Sigmoid colon (tissue), 7 donors: ENCODE measurements around the gene PTGDR2. TPM values are rescaled to one million over a fixed set of nuclear protein-coding genes. Genes with fewer than 3 reads are reported as not detected.
A peak's percentile ranks its signal among the peaks of the same experiment; 100 is the strongest.

Source experiments
- DNase-seq: peaks from one replicate; pipeline ENCODE4 v3.0.0-alpha.2; 2019
- H3K27ac ChIP-seq, 4 donors: fragments of 200-600 bp; sonication (generic); one replicate each; pipeline ENCODE4 v1.5.1; 2016 to 2019; ENCODE audit warnings: mild to moderate bottlenecking in 1 of 4
- H3K27me3 ChIP-seq, 3 donors: fragments of 200-600 bp; sonication (generic); one replicate each; pipeline ENCODE4 v1.5.1; 2019; ENCODE audit warnings: mild to moderate bottlenecking in 1 of 3
- H3K36me3 ChIP-seq, 4 donors: fragments of 200-600 bp; sonication (generic); one replicate each; pipeline ENCODE4 v1.5.1; 2016 to 2019
- H3K4me1 ChIP-seq, 4 donors: fragments of 200-600 bp; sonication (generic); one replicate each; pipeline ENCODE4 v1.5.1; 2017 to 2019
- H3K4me3 ChIP-seq, 4 donors: fragments of 200-600 bp; sonication (generic); one replicate each; pipeline ENCODE4 v1.5.1; 2017 to 2019; ENCODE audit warnings: mild to moderate bottlenecking in 2 of 4, moderate library complexity in 1 of 4
- H3K9me3 ChIP-seq, 4 donors: fragments of 200-600 bp in 3 of 4; sonication (generic) in 3 of 4; one replicate each; pipeline versions ENCODE4 v1.5.1 to v1.6.1; 2013 to 2019
- EP300 ChIP-seq, 4 donors: sonication (generic); formaldehyde crosslinking; IDR thresholded peaks; one replicate each; pipeline ENCODE4 v1.6.1; 2017; ENCODE audit warnings: antibody characterized with exemption in 4 of 4
- POLR2A ChIP-seq, 2 donors: fragments of 450-650 bp; IDR thresholded peaks; one replicate each; pipeline ENCODE4 v1.6.1; 2016; ENCODE audit warnings: antibody characterized with exemption in 2 of 2, mild to moderate bottlenecking in 2 of 2, moderate library complexity in 2 of 2
- POLR2AphosphoS5 ChIP-seq, 4 donors: sonication (generic); formaldehyde crosslinking; IDR thresholded peaks; one replicate each; pipeline ENCODE4 v1.6.1; 2017; ENCODE audit warnings: antibody characterized with exemption in 4 of 4
- WGBS, 2 donors: extraction: QIAGEN DNeasy Blood & Tissue Kit; methylation state at CpG; one replicate each; pipeline ENCODE4 v1.1.7; 2013; 5-methylcytosine and 5-hydroxymethylcytosine counted together
- intact Hi-C: fragments of 100-400 bp; cut with DNase I; formaldehyde crosslinking; loops from one replicate; pipeline ENCODE4 v1.15.1; 2023
- polyA plus RNA-seq, 3 donors: library from polyadenylated mRNA; stranded (reverse); fragments of 200-250 nt; gene quantifications; one replicate each; pipeline ENCODE4 v1.2.3, GENCODE V29; 2013
- total RNA-seq, 4 donors: library from RNA; depleted of rRNA; stranded (reverse); fragments of >200 nt; gene quantifications; one replicate each; pipeline ENCODE4 v1.1.0, GENCODE V29; 2016
- TF ChIP-seq, protein P1 (sequence below), 4 experiments: fragments of 450-650 bp in 3 of 4; fragments of 200-600 bp in 1 of 4; IDR thresholded peaks; one replicate each; pipeline ENCODE4 v1.5.1; 2016 to 2019; ENCODE audit warnings: antibody characterized with exemption in 4 of 4, mild to moderate bottlenecking in 3 of 4, moderate library complexity in 2 of 4
- donor health status: healthy with polysubstance abuse.
- donor health status: Bipolar disorder and iron deficiency.
- donor health status: healthy.

PTGDR2 gene
- total and polyA plus RNA-seq, 7 donors, result 0.27 to 2.2 (median 0.77) TPM; not detected in 1

DNA sequence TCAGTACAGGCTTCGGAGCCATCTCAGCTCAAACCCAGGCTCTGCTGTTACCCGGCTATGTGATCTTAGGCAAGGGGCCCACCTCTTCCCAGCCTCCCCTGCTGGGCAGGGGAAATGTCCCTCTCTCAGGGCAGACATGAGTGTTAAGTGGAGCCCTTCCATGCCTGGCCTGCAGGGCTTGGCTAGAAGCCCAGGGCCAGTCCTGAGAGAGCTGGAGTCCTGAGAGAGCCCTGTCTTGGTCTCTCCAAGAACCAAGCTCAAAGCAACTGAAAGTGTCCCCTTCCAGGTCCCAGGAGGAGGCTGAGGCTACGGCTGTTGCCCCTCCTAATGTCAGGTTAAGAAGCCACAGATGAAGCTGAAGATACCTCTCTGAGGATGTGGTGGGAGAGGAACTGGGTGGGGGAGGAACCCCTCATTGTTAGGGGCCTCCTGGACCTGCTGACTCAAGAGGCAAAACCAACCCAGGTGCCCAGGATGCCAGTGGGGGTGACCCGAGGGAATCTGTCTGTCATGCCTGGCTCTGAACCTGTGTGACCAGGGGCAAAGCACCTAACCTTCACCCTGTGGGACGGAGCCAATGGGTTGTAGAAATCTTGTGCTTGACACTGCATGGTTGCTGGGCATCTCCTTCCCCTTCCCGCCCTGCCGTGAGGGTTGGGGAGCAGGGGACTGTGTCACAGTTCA, 15.8 kb upstream of the PTGDR2 start:
- H3K4me1 ChIP-seq, result no peaks in the 10 kb centered on the region
- no peak overlapping the region for H3K27ac ChIP-seq
- intact Hi-C loops, result no loop called here
- no peaks in the 10 kb centered on the region for H3K9me3 ChIP-seq
- H3K36me3 ChIP-seq, result no peaks in the 10 kb centered on the region
- 73 to 85% methylated on average over 7 of the region's 7 CpGs for WGBS, 2 donors
- no peak for TF ChIP-seq POLR2A (IDR thresholded peaks at IDR 0.05)
- TF ChIP-seq, protein P1, sequence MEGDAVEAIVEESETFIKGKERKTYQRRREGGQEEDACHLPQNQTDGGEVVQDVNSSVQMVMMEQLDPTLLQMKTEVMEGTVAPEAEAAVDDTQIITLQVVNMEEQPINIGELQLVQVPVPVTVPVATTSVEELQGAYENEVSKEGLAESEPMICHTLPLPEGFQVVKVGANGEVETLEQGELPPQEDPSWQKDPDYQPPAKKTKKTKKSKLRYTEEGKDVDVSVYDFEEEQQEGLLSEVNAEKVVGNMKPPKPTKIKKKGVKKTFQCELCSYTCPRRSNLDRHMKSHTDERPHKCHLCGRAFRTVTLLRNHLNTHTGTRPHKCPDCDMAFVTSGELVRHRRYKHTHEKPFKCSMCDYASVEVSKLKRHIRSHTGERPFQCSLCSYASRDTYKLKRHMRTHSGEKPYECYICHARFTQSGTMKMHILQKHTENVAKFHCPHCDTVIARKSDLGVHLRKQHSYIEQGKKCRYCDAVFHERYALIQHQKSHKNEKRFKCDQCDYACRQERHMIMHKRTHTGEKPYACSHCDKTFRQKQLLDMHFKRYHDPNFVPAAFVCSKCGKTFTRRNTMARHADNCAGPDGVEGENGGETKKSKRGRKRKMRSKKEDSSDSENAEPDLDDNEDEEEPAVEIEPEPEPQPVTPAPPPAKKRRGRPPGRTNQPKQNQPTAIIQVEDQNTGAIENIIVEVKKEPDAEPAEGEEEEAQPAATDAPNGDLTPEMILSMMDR (IDR thresholded peaks at IDR 0.05), result no peak
- no peak overlapping the region for H3K4me3 ChIP-seq
- H3K27me3 ChIP-seq, result no peaks in the 10 kb centered on the region
- DNase-seq, result peak; percentile 60

DNA sequence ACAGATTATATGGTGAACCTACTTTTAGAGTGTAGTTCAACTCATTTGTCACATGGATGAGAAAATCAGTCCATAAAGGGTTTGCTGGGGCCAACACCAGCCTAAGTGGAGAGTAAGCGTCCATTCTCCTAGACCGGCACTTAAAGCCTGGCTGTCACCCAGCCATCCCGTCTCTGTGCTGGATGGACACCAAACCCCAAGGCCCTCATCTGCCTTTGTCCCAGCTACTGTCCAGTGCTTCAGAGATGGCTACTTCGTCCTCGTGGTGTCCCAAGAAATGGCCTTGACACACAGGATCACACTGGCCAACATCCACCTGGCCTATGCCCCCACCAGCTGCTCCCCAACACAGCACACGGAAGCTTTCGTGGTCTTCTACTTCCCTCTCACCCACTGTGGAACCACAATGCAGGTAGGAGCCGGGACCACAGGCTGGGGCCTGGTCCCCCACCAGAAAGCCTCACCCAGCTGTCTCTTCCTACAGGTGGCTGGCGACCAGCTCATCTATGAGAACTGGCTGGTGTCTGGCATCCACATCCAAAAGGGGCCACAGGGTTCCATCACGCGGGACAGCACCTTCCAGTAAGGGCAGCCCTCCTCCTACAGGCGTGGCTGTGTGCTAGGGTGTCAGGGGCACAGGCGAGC, 15.1 kb upstream of the PTGDR2 start:
- intact Hi-C loops, result no loop called here
- peak; percentile 50 for DNase-seq
- H3K27me3 ChIP-seq, result no peaks in the 10 kb centered on the region
- TF ChIP-seq POLR2A (IDR thresholded peaks at IDR 0.05), result no peak
- TF ChIP-seq, protein P1 (IDR thresholded peaks at IDR 0.05), result no peak
- TF ChIP-seq EP300 (IDR thresholded peaks at IDR 0.05), result no peak
- no peak for TF ChIP-seq POLR2AphosphoS5 (IDR thresholded peaks at IDR 0.05)
- no peaks in the 10 kb centered on the region for H3K4me1 ChIP-seq
- H3K9me3 ChIP-seq, result no peaks in the 10 kb centered on the region
- WGBS, 2 donors, result 72 to 80% methylated on average over 13 of the region's 13 CpGs
- no peak overlapping the region for H3K27ac ChIP-seq
- no peak overlapping the region for H3K4me3 ChIP-seq
- H3K36me3 ChIP-seq, result no peaks in the 10 kb centered on the region

DNA sequence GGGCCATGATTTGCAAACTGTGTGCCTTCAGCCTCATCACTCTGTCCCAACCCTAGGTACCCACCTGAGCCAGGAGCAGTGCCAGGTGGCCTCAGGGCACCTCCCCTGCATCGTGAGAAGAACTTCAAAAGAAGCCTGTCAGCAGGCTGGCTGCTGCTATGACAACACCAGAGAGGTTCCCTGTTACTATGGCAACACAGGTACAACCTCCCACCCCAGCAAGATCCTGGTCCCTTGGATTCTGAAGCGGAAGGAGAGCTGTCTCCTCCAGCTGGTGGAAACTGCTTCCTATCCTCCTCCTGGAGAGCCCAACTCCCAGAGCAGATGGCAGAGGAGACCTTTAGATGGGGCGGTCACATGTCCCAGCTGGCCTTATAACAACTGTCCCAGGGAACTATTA, 14.5 kb upstream of the PTGDR2 start:
- peak; percentile 32 for DNase-seq
- Histone ChIP-seq H3K9me3 (no peaks in the 10 kb centered on the region), H3K36me3 (no peaks in the 10 kb centered on the region), H3K4me3 (no peak overlapping the region), H3K27ac (no peak overlapping the region), H3K27me3 (no peaks in the 10 kb centered on the region), H3K4me1 (no peaks in the 10 kb centered on the region)
- intact Hi-C loops, result no loop called here
- TF ChIP-seq POLR2A (IDR thresholded peaks at IDR 0.05), result no peak
- TF ChIP-seq POLR2AphosphoS5 (IDR thresholded peaks at IDR 0.05), result no peak
- TF ChIP-seq, protein P1 (IDR thresholded peaks at IDR 0.05), result no peak
- no peak for TF ChIP-seq EP300 (IDR thresholded peaks at IDR 0.05)
- 60 to 72% methylated on average over 3 of the region's 3 CpGs for WGBS, 2 donors

DNA sequence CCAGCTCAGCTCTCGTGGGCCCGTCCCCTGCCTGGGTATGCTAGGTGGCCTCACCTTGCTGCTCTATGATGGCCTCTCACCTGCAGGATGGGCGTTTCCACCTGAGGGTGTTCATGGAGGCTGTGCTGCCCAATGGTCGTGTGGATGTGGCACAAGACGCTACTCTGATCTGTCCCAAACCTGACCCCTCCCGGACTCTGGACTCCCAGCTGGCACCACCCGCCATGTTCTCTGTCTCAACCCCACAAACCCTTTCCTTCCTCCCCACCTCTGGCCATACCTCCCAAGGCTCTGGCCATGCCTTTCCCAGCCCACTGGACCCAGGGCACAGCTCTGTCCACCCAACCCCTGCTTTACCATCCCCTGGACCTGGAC, 13.7 kb upstream of the PTGDR2 start:
- intact Hi-C loops, result no loop called here
- WGBS, 2 donors, result 92% methylated on average over 7 of the region's 7 CpGs
- peak; percentile 30 for DNase-seq
- TF ChIP-seq POLR2AphosphoS5 (IDR thresholded peaks at IDR 0.05), result no peak
- H3K27me3 ChIP-seq, result no peaks in the 10 kb centered on the region
- no peak overlapping the region for H3K4me3 ChIP-seq
- H3K36me3 ChIP-seq, result no peaks in the 10 kb centered on the region
- no peaks in the 10 kb centered on the region for H3K9me3 ChIP-seq
- H3K4me1 ChIP-seq, result no peaks in the 10 kb centered on the region
- no peak overlapping the region for H3K27ac ChIP-seq

DNA sequence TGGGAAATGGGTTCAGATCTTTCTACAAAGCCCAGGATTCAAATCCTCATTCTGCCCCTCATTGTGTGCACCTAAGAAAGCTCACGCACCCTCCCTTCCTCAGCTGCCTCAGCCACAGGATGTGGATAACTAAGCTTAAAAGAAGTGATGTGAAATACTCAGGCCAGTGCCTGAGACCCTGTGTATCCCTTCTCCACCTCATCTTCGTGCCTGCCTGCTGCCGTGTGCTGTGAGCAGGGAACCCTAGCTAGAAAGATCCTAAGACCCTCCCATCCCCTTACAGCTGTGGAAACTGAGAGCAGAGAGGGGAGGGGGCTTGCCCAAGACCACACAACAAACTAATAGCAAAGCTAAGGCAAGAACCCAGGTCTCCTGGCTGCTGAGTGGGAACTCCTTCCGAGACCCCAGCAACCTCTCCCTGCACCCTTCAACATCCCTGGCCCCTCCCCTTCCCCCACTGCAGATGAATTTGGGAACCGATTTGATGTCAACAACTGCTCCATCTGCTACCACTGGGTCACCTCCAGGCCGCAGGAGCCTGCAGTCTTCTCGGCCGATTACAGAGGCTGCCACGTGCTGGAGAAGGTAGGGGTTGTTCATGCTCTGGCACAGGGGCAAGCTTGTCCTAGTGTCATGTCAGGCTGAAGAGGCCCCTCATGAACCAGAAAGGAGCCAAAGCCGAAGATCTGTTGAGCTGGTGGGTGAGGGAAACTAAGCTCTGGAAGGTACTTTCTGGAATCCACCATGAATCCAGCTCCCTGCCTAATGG, 13.1 kb upstream of the PTGDR2 start:
- no peak overlapping the region for H3K4me3 ChIP-seq
- DNase-seq, result peak; percentile 46
- TF ChIP-seq POLR2AphosphoS5 (IDR thresholded peaks at IDR 0.05) (no peak), EP300 (IDR thresholded peaks at IDR 0.05) (no peak), POLR2A (IDR thresholded peaks at IDR 0.05) (no peak)
- TF ChIP-seq, protein P1 (IDR thresholded peaks at IDR 0.05), result no peak
- H3K36me3 ChIP-seq, result no peaks in the 10 kb centered on the region
- no peak overlapping the region for H3K27ac ChIP-seq
- H3K9me3 ChIP-seq, result no peaks in the 10 kb centered on the region
- WGBS, 2 donors, result 82 to 85% methylated on average over 10 of the region's 10 CpGs
- no peaks in the 10 kb centered on the region for H3K4me1 ChIP-seq
- intact Hi-C loops, result no loop called here
- no peaks in the 10 kb centered on the region for H3K27me3 ChIP-seq
